Spinal cord (tissue), 10 donors: ENCODE data around the gene STAT4. TPM values are rescaled to one million over a fixed set of nuclear protein-coding genes. Genes with fewer than 3 reads are reported as not detected.

ENCODE experiments used
- DNase-seq, 6 donors: peaks; one replicate each; pipeline versions ENCODE4 v3.0.0 to v3.0.0-alpha.2; 2013 to 2015; ENCODE audit warnings: low spot score in 6 of 6, low read depth in 4 of 6
- H3K27ac ChIP-seq: one replicate; pipeline ENCODE4 v1.5.1; 2013; ENCODE audit warnings: low read depth, low read length, control low read depth
- H3K27me3 ChIP-seq: one replicate; pipeline ENCODE4 v1.6.1; 2013; ENCODE audit warnings: low read length; ENCODE audit not compliant: control insufficient read depth, insufficient read depth
- H3K36me3 ChIP-seq: one replicate; pipeline ENCODE4 v1.6.1; 2013; ENCODE audit warnings: low read length; ENCODE audit not compliant: control insufficient read depth, insufficient read depth
- H3K4me1 ChIP-seq: one replicate; pipeline ENCODE4 v1.6.1; 2013; ENCODE audit warnings: low read length; ENCODE audit not compliant: control insufficient read depth, insufficient read depth
- H3K4me3 ChIP-seq: one replicate; pipeline ENCODE4 v1.5.1; 2013; ENCODE audit warnings: low read depth, low read length, control low read depth
- H3K9me3 ChIP-seq: one replicate; pipeline ENCODE4 v1.6.1; 2013; ENCODE audit warnings: low read length; ENCODE audit not compliant: control insufficient read depth, insufficient read depth
- WGBS: methylation state at CpG from one replicate; pipeline ENCODE4 v1.1.5; 2013; ENCODE audit warnings: missing lambda C conversion rate; ENCODE audit not compliant: insufficient coverage; 5-methylcytosine and 5-hydroxymethylcytosine counted together
- polyA plus RNA-seq, 2 donors: library from polyadenylated mRNA; unstranded; fragments of 120-200 nt; gene quantifications; one replicate each; pipeline ENCODE4 v1.2.1, GENCODE V29; 2013; ENCODE audit not compliant: insufficient read length in 2 of 2
- total RNA-seq, 2 donors: library from RNA; depleted of rRNA in 1 of 2; stranded (reverse); fragments of 120-200 nt in 1 of 2; fragments of >200 nt in 1 of 2; gene quantifications; one replicate each; pipeline versions ENCODE4 v1.2.3 to v1.2.4, GENCODE V29; 2013 to 2014
- donor health status: healthy.

Gene STAT4
- total and polyA plus RNA-seq, 4 donors: 2.5 to 8.9 (median 7.4) TPM

- Histone ChIP-seq H3K4me3 (no peak overlapping the region), H3K9me3 (peaks cover 6% of the 10 kb centered on the region), H3K36me3 (no peaks in the 10 kb centered on the region), H3K27me3 (no peaks in the 10 kb centered on the region), H3K4me1 (no peaks in the 10 kb centered on the region), H3K27ac (no peak overlapping the region)
- no peak for DNase-seq
- WGBS: no CpG with 5 or more reads among the region's 1 CpG
Measured at GRCh38 chr2:191039616-191040015, 111.2 kb downstream of the STAT4 start.

- no peak for DNase-seq
- no CpG with 5 or more reads among the region's 2 CpGs for WGBS
- Histone ChIP-seq H3K4me3 (no peak overlapping the region), H3K4me1 (no peaks in the 10 kb centered on the region), H3K27me3 (no peaks in the 10 kb centered on the region), H3K27ac (no peak overlapping the region), H3K36me3 (no peaks in the 10 kb centered on the region), H3K9me3 (no peaks in the 10 kb centered on the region)
Measured at GRCh38 chr2:191038741-191039140, 112.1 kb downstream of the STAT4 start.

GRCh38 chr2:191038241-191038725 is 112.5 kb downstream of the STAT4 start:
- no peak for DNase-seq
- WGBS: no CpG with 5 or more reads among the region's 2 CpGs
- H3K27ac ChIP-seq: no peak overlapping the region
- H3K4me1 ChIP-seq: no peaks in the 10 kb centered on the region
- H3K27me3 ChIP-seq: no peaks in the 10 kb centered on the region
- H3K4me3 ChIP-seq: no peak overlapping the region
- H3K9me3 ChIP-seq: no peaks in the 10 kb centered on the region
- no peaks in the 10 kb centered on the region for H3K36me3 ChIP-seq

- Histone ChIP-seq H3K36me3 (no peaks in the 10 kb centered on the region), H3K27ac (no peak overlapping the region), H3K4me1 (no peaks in the 10 kb centered on the region), H3K4me3 (no peak overlapping the region), H3K9me3 (no peaks in the 10 kb centered on the region), H3K27me3 (no peaks in the 10 kb centered on the region)
- 97% methylated on average over 4 of the region's 4 CpGs for WGBS
- DNase-seq: no peak
Measured at GRCh38 chr2:191037351-191037750, 113.4 kb downstream of the STAT4 start.

- Histone ChIP-seq H3K4me1 (no peaks in the 10 kb centered on the region), H3K27me3 (no peaks in the 10 kb centered on the region), H3K4me3 (no peak overlapping the region), H3K27ac (no peak overlapping the region), H3K9me3 (no peaks in the 10 kb centered on the region), H3K36me3 (no peaks in the 10 kb centered on the region)
- no CpG with 5 or more reads among the region's 2 CpGs for WGBS
- no peak for DNase-seq
Measured at GRCh38 chr2:191036363-191036762, 114.4 kb downstream of the STAT4 start.

- Histone ChIP-seq H3K27me3 (no peaks in the 10 kb centered on the region), H3K4me1 (no peaks in the 10 kb centered on the region), H3K9me3 (no peaks in the 10 kb centered on the region), H3K4me3 (no peak overlapping the region), H3K36me3 (no peaks in the 10 kb centered on the region), H3K27ac (no peak overlapping the region)
- 83% methylated on average over 2 of the region's 8 CpGs for WGBS
- DNase-seq: no peak
Measured at GRCh38 chr2:191032588-191033429, 118.0 kb downstream of the STAT4 start.

GRCh38 chr2:191031256-191031655 is 119.5 kb downstream of the STAT4 start:
- no peak overlapping the region for H3K27ac ChIP-seq
- no CpG with 5 or more reads among the region's 2 CpGs for WGBS
- DNase-seq: no peak
- H3K27me3 ChIP-seq: no peaks in the 10 kb centered on the region
- H3K4me3 ChIP-seq: no peak overlapping the region
- H3K36me3 ChIP-seq: no peaks in the 10 kb centered on the region
- H3K4me1 ChIP-seq: no peaks in the 10 kb centered on the region
- H3K9me3 ChIP-seq: no peaks in the 10 kb centered on the region

- Histone ChIP-seq H3K4me3 (no peak overlapping the region), H3K27me3 (no peaks in the 10 kb centered on the region), H3K9me3 (no peaks in the 10 kb centered on the region), H3K36me3 (no peaks in the 10 kb centered on the region), H3K27ac (no peak overlapping the region), H3K4me1 (no peaks in the 10 kb centered on the region)
- peak in 2 of 6 donors; percentile 52 to 54 for DNase-seq
- WGBS: 55% methylated on average over 2 of the region's 8 CpGs
Measured at GRCh38 chr2:191030521-191031154, 120.2 kb downstream of the STAT4 start.

- no peaks in the 10 kb centered on the region for H3K27me3 ChIP-seq
- 83% methylated on average over 3 of the region's 10 CpGs for WGBS
- H3K4me3 ChIP-seq: no peak overlapping the region
- H3K9me3 ChIP-seq: no peaks in the 10 kb centered on the region
- H3K4me1 ChIP-seq: no peaks in the 10 kb centered on the region
- no peaks in the 10 kb centered on the region for H3K36me3 ChIP-seq
- H3K27ac ChIP-seq: no peak overlapping the region
- no peak for DNase-seq
Measured at GRCh38 chr2:191029280-191029950, 121.4 kb downstream of the STAT4 start.
